Activated T-cell treated with anti-CD3 and anti-CD28 coated beads, Interleukin-2, amount 50 U/mL, for 72 hours (primary cell): ENCODE data around the gene DTNBP1. TPM values are rescaled to one million over a fixed set of nuclear protein-coding genes. Genes with fewer than 3 reads are reported as not detected.
A peak's percentile ranks its signal among the peaks of the same experiment; 100 is the strongest.

Experiments
- ATAC-seq, 2 donors: fragments of 150-1000 bp; cut with Tn5 transposase; replicated peaks in 1 of 2; 2 replicates each; pipeline ENCODE4 v1.10.0; 2021; ENCODE audit warnings: moderate library complexity in 2 of 2, mild to moderate bottlenecking in 1 of 2
- DNase-seq, 2 donors: peaks; one replicate each; pipeline ENCODE4 v3.0.0; 2021 to 2022; ENCODE audit warnings: mixed read lengths in 1 of 2
- H3K27ac Mint-ChIP-seq: one replicate; pipeline ENCODE4 v1.8.0; 2022; ENCODE audit warnings: mild to moderate bottlenecking, moderate library complexity, mixed read lengths
- H3K27me3 Mint-ChIP-seq: one replicate; pipeline ENCODE4 v1.8.0; 2022; ENCODE audit warnings: low read depth, mixed read lengths
- H3K36me3 Mint-ChIP-seq, 2 donors: one replicate each; pipeline ENCODE4 v1.8.0; 2022; ENCODE audit warnings: mixed read lengths in 2 of 2, mild to moderate bottlenecking in 1 of 2; ENCODE audit not compliant: insufficient read depth in 2 of 2
- H3K4me1 Mint-ChIP-seq: one replicate; pipeline ENCODE4 v1.8.0; 2022; ENCODE audit warnings: low read depth, mixed read lengths
- H3K4me3 Mint-ChIP-seq, 2 donors: one replicate each; pipeline ENCODE4 v1.8.0; 2022; ENCODE audit warnings: mild to moderate bottlenecking in 2 of 2, mixed read lengths in 2 of 2, moderate library complexity in 2 of 2
- H3K9me3 Mint-ChIP-seq, 2 donors: one replicate each; pipeline ENCODE4 v1.8.0; 2022; ENCODE audit warnings: mixed read lengths in 2 of 2
- total RNA-seq, 2 donors: library from RNA; stranded (reverse); gene quantifications; one replicate each; pipeline ENCODE4 v1.2.3, GENCODE V29; 2022

DTNBP1 gene
- total RNA-seq, 2 donors from 2014 or later = 24.5 to 27.1 TPM

- peaks cover 70% of the 10 kb centered on the region for H3K4me1 Mint-ChIP-seq
- peak; percentile 37 to 45 for DNase-seq
- H3K9me3 Mint-ChIP-seq = no peaks in the 10 kb centered on the region
- peak overlapping the region; percentile 79 for H3K27ac Mint-ChIP-seq
- H3K4me3 Mint-ChIP-seq = peak overlapping the region; percentile 50 to 67
- no peaks in the 10 kb centered on the region for H3K27me3 Mint-ChIP-seq
- H3K36me3 Mint-ChIP-seq = peaks cover 0 to 11% of the 10 kb centered on the region in 2 donors
- peak; percentile 86 to 89 for ATAC-seq
These were observed 181.2 kb downstream of the DTNBP1 start for GRCh38 chr6:15481390-15482291.

GRCh38 chr6:15480525-15480924, 182.3 kb downstream of the DTNBP1 start:
- DNase-seq (no peak), ATAC-seq (no peak)
- H3K27me3 Mint-ChIP-seq = no peaks in the 10 kb centered on the region
- peaks cover under 1 to 10% of the 10 kb centered on the region in 2 donors for H3K36me3 Mint-ChIP-seq
- H3K9me3 Mint-ChIP-seq = no peaks in the 10 kb centered on the region
- H3K4me1 Mint-ChIP-seq = peaks cover 72% of the 10 kb centered on the region
- H3K4me3 Mint-ChIP-seq = no peak overlapping the region
- peak overlapping the region; percentile 60 for H3K27ac Mint-ChIP-seq

GRCh38 chr6:15479761-15480160, 183.1 kb downstream of the DTNBP1 start:
- DNase-seq = no peak
- peaks cover 3 to 17% of the 10 kb centered on the region in 2 donors for H3K36me3 Mint-ChIP-seq
- H3K4me3 Mint-ChIP-seq = no peak overlapping the region
- H3K4me1 Mint-ChIP-seq = peaks cover 73% of the 10 kb centered on the region
- no peaks in the 10 kb centered on the region for H3K9me3 Mint-ChIP-seq
- H3K27ac Mint-ChIP-seq = peak overlapping the region; percentile 60
- H3K27me3 Mint-ChIP-seq = no peaks in the 10 kb centered on the region
- no peak for ATAC-seq

GRCh38 chr6:15477746-15478145, 185.1 kb downstream of the DTNBP1 start:
- H3K27ac Mint-ChIP-seq = peak overlapping the region; percentile 60
- H3K9me3 Mint-ChIP-seq = no peaks in the 10 kb centered on the region
- DNase-seq (no peak), ATAC-seq (no peak)
- peaks cover 3 to 16% of the 10 kb centered on the region in 2 donors for H3K36me3 Mint-ChIP-seq
- no peak overlapping the region for H3K4me3 Mint-ChIP-seq
- H3K4me1 Mint-ChIP-seq = peaks cover 66% of the 10 kb centered on the region
- H3K27me3 Mint-ChIP-seq = no peaks in the 10 kb centered on the region

- ATAC-seq (no peak), DNase-seq (no peak)
- H3K27ac Mint-ChIP-seq = no peak overlapping the region
- H3K4me3 Mint-ChIP-seq = no peak overlapping the region
- H3K27me3 Mint-ChIP-seq = no peaks in the 10 kb centered on the region
- peaks cover 68% of the 10 kb centered on the region for H3K4me1 Mint-ChIP-seq
- peaks cover 3 to 18% of the 10 kb centered on the region in 2 donors for H3K36me3 Mint-ChIP-seq
- no peaks in the 10 kb centered on the region for H3K9me3 Mint-ChIP-seq
These were observed 186.0 kb downstream of the DTNBP1 start for GRCh38 chr6:15476631-15477380.

- DNase-seq = no peak
- Mint-ChIP-seq H3K36me3 (peaks cover 3 to 16% of the 10 kb centered on the region in 2 donors), H3K4me3 (no peak overlapping the region), H3K27me3 (no peaks in the 10 kb centered on the region), H3K9me3 (no peaks in the 10 kb centered on the region), H3K4me1 (peaks cover 58% of the 10 kb centered on the region), H3K27ac (no peak overlapping the region)
- no peak for ATAC-seq
These were observed 187.0 kb downstream of the DTNBP1 start for GRCh38 chr6:15475872-15476271.

- peaks cover 52% of the 10 kb centered on the region for H3K4me1 Mint-ChIP-seq
- ATAC-seq (no peak), DNase-seq (no peak)
- peaks cover 3 to 15% of the 10 kb centered on the region in 2 donors for H3K36me3 Mint-ChIP-seq
- H3K27me3 Mint-ChIP-seq = no peaks in the 10 kb centered on the region
- no peak overlapping the region for H3K27ac Mint-ChIP-seq
- no peak overlapping the region for H3K4me3 Mint-ChIP-seq
- H3K9me3 Mint-ChIP-seq = no peaks in the 10 kb centered on the region
These were observed 187.6 kb downstream of the DTNBP1 start for GRCh38 chr6:15475261-15475660.

GRCh38 chr6:15474196-15474595, 188.6 kb downstream of the DTNBP1 start:
- no peak overlapping the region for H3K27ac Mint-ChIP-seq
- H3K36me3 Mint-ChIP-seq = peaks cover 3 to 13% of the 10 kb centered on the region in 2 donors
- H3K27me3 Mint-ChIP-seq = no peaks in the 10 kb centered on the region
- DNase-seq = no peak
- ATAC-seq = no peak
- no peak overlapping the region for H3K4me3 Mint-ChIP-seq
- peaks cover 42% of the 10 kb centered on the region for H3K4me1 Mint-ChIP-seq
- H3K9me3 Mint-ChIP-seq = no peaks in the 10 kb centered on the region

GRCh38 chr6:15473741-15474161, 189.1 kb downstream of the DTNBP1 start:
- Mint-ChIP-seq H3K4me1 (peaks cover 37% of the 10 kb centered on the region), H3K27ac (no peak overlapping the region), H3K9me3 (no peaks in the 10 kb centered on the region), H3K27me3 (no peaks in the 10 kb centered on the region), H3K36me3 (peaks cover 5 to 17% of the 10 kb centered on the region in 2 donors), H3K4me3 (no peak overlapping the region)
- no peak for ATAC-seq
- DNase-seq = no peak

GRCh38 chr6:15473174-15473573, 189.7 kb downstream of the DTNBP1 start:
- Mint-ChIP-seq H3K27me3 (no peaks in the 10 kb centered on the region), H3K4me3 (no peak overlapping the region), H3K27ac (no peak overlapping the region), H3K4me1 (peaks cover 33% of the 10 kb centered on the region), H3K9me3 (no peaks in the 10 kb centered on the region), H3K36me3 (peaks cover 10 to 23% of the 10 kb centered on the region in 2 donors)
- DNase-seq (no peak), ATAC-seq (no peak)
